Endodermal cell (in vitro differentiated cells): ENCODE data around the gene RNF39. TPM values are rescaled to one million over a fixed set of nuclear protein-coding genes. Genes with fewer than 3 reads are reported as not detected.

ENCODE experiments used
- DNase-seq: peaks from one replicate; pipeline ENCODE4 v3.0.0-alpha.2; 2017
- H3K27ac ChIP-seq: 2 replicates; pipeline ENCODE4 v1.5.1; 2013; ENCODE audit warnings: mild to moderate bottlenecking, low read depth, low read length, moderate library complexity
- H3K27me3 ChIP-seq: 2 replicates; pipeline ENCODE4 v1.6.1; 2013; ENCODE audit warnings: mild to moderate bottlenecking, low read length, moderate library complexity; ENCODE audit not compliant: insufficient read depth, control insufficient read depth, poor library complexity, severe bottlenecking
- H3K36me3 ChIP-seq: 2 replicates; pipeline ENCODE4 v1.7.0; 2013; ENCODE audit warnings: mild to moderate bottlenecking, low read length, moderate library complexity; ENCODE audit not compliant: control insufficient read depth, insufficient read depth
- H3K4me1 ChIP-seq: one replicate; pipeline ENCODE4 v1.7.0; 2013; ENCODE audit warnings: low read length; ENCODE audit not compliant: control insufficient read depth, insufficient read depth
- H3K4me3 ChIP-seq: 2 replicates; pipeline ENCODE4 v1.5.1; 2013; ENCODE audit warnings: mild to moderate bottlenecking, low read length, moderate library complexity
- H3K9ac ChIP-seq: 2 replicates; pipeline ENCODE4 v1.6.1; 2013; ENCODE audit warnings: mild to moderate bottlenecking, low read length, moderate library complexity; ENCODE audit not compliant: poor library complexity, severe bottlenecking; ENCODE audit errors: extremely low read depth
- H3K9me3 ChIP-seq: 2 replicates; pipeline ENCODE4 v1.6.1; 2013; ENCODE audit warnings: mild to moderate bottlenecking, low read length, moderate library complexity; ENCODE audit not compliant: control insufficient read depth
- H3K27ac Mint-ChIP-seq: 2 replicates; pipeline ENCODE4 v1.8.0; 2020; ENCODE audit warnings: mixed read lengths
- H3K27me3 Mint-ChIP-seq: 2 replicates; pipeline ENCODE4 v1.8.0; 2021; ENCODE audit warnings: mild to moderate bottlenecking, mixed read lengths; ENCODE audit not compliant: insufficient read depth
- H3K36me3 Mint-ChIP-seq: 2 replicates; pipeline ENCODE4 v1.8.0; 2020; ENCODE audit warnings: low read depth, mixed read lengths
- H3K4me1 Mint-ChIP-seq: 2 replicates; pipeline ENCODE4 v1.8.0; 2020; ENCODE audit warnings: mixed read lengths
- H3K4me3 Mint-ChIP-seq: 2 replicates; pipeline ENCODE4 v1.8.0; 2020; ENCODE audit warnings: mild to moderate bottlenecking, moderate library complexity, mixed read lengths
- H3K9me3 Mint-ChIP-seq: 2 replicates; pipeline ENCODE4 v1.8.0; 2020; ENCODE audit warnings: mild to moderate bottlenecking, mixed read lengths
- CTCF ChIP-seq: fragments of 200-600 bp; sonication (generic); conservative IDR thresholded peaks from 2 replicates; pipeline ENCODE4 v1.5.0; 2021; ENCODE audit warnings: antibody characterized with exemption, mild to moderate bottlenecking
- WGBS, 2 experiments: methylation state at CpG; one replicate each; pipeline versions ENCODE4 v1.1.5 to v1.1.7; 2013; ENCODE audit warnings: missing lambda C conversion rate in 2 of 2, mixed read lengths in 1 of 2; ENCODE audit not compliant: insufficient coverage in 1 of 2, insufficient read length in 1 of 2; 5-methylcytosine and 5-hydroxymethylcytosine counted together
- total RNA-seq, 2 donors: library from RNA; stranded (reverse); fragmentation: NEBNext Ultra II Directional in 1 of 2; extraction: Animal tissue kit (Norgen Biotek cat#: 25700) in 1 of 2; gene quantifications; 2 replicates in 1 of 2; 3 replicates in 1 of 2; pipeline ENCODE4 v1.2.1, GENCODE V29; 2021

Gene RNF39
- total RNA-seq, 2 donors from 2014 or later, result 0.15 TPM; not detected in 1

DNA sequence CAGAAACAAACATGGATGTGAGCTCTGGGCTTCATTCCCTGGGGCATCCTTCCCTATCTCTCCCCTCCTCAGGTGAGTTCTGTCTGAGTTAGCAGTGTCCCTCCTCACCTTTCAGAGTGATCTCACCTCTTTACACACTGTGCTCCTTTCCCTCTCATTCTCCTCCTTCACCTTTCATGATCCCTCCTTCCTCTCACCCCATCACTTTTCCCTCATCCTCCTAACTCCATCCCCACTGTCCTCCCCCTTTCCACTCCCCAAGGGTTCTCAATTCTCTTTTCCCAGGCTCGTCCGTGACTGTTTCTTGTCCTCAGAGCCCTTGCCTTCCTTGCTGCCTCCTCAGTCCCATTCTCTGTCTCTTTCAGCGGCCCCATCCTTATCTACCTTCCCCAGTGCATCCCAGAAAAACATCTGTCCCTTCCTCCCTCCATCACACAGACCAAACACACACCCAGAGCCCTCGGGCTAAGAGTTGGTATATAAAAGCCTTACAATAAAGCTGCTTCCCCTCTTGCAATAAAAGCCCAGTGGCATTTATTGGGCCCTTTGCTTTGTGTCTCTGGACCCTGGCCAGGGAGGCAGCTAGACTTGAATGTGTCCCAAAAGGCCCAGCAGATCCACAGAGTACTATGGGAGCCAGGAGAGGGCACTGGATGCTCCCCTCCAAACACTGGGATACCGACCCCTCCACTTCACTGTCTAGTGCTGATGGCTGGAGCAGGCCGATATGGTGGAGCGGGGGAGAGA, 1.9 kb downstream of the RNF39 start:
- 42 to 47% methylated on average over 4 to 7 of the region's 7 CpGs for WGBS, 2 experiments
- Histone ChIP-seq H3K4me1 (peaks cover 3% of the 10 kb centered on the region), H3K9me3 (no peaks in the 10 kb centered on the region), H3K9ac (no peak overlapping the region), H3K4me3 (no peak overlapping the region), H3K36me3 (peaks cover 6% of the 10 kb centered on the region), H3K27me3 (peaks cover 92% of the 10 kb centered on the region), H3K27ac (no peak overlapping the region)
- H3K4me1 Mint-ChIP-seq, result peaks cover 16% of the 10 kb centered on the region
- H3K36me3 Mint-ChIP-seq, result no peaks in the 10 kb centered on the region
- TF ChIP-seq CTCF, result no peak
- H3K27me3 Mint-ChIP-seq, result peaks cover 94% of the 10 kb centered on the region
- no peak for DNase-seq
- H3K27ac Mint-ChIP-seq, result no peak overlapping the region
- H3K4me3 Mint-ChIP-seq, result peak overlapping the region; percentile 55
- H3K9me3 Mint-ChIP-seq, result no peaks in the 10 kb centered on the region

GRCh38 chr6:30071858-30072257, 3.7 kb downstream of the RNF39 start:
- H3K36me3 Mint-ChIP-seq, result peaks cover 2% of the 10 kb centered on the region
- H3K27ac Mint-ChIP-seq, result no peak overlapping the region
- Histone ChIP-seq H3K9me3 (no peaks in the 10 kb centered on the region), H3K9ac (no peak overlapping the region), H3K27ac (no peak overlapping the region), H3K27me3 (peaks cover 74% of the 10 kb centered on the region), H3K36me3 (peaks cover 6% of the 10 kb centered on the region), H3K4me3 (no peak overlapping the region), H3K4me1 (peaks cover 3% of the 10 kb centered on the region)
- H3K27me3 Mint-ChIP-seq, result peaks cover 76% of the 10 kb centered on the region
- peaks cover 23% of the 10 kb centered on the region for H3K4me1 Mint-ChIP-seq
- peak overlapping the region; percentile 18 for H3K4me3 Mint-ChIP-seq
- DNase-seq, result no peak
- WGBS, 2 experiments, result 45 to 57% methylated on average over 2 to 3 of the region's 3 CpGs
- no peak for TF ChIP-seq CTCF
- no peaks in the 10 kb centered on the region for H3K9me3 Mint-ChIP-seq

DNA sequence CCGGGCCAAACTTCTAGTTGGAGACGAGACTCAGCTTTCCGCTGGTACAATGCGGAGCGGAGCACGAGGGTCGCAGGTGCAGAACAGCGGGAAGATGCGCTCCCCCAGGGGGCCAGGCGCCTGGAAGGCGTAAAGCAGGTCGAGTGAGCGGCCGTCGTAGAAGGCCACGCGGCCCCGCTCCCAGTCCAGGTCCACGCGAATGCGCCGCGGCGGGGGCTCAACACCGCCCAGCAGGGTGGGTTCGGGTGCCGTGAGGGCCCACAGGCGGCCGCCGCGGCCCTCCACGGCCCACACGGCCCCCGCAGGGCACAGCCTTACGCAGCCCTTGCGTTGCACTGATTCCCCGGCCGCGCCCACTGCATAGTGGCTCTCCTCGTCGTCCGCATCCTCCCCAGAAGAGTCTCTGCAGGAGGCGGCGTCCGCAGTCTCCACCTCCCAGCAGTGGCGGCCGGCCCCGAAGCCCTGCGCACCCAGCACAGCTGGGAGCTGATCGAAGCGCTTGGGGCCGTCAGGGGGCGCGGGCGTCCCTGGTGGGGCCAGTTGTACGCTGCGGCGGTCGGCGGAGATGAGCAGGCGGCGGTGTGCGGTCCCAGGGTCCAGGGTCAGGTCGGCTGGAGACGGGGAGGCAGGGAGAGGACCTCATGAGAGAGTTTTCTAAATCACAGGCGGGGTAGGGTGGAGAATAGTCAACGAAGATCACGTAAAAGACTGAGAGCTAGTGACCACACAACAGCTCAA, 4.3 kb downstream of the RNF39 start:
- Histone ChIP-seq H3K27me3 (peaks cover 68% of the 10 kb centered on the region), H3K4me1 (peaks cover 3% of the 10 kb centered on the region), H3K4me3 (no peak overlapping the region), H3K9ac (no peak overlapping the region), H3K9me3 (no peaks in the 10 kb centered on the region), H3K27ac (no peak overlapping the region), H3K36me3 (peaks cover 6% of the 10 kb centered on the region)
- H3K4me1 Mint-ChIP-seq, result peaks cover 25% of the 10 kb centered on the region
- peaks cover 2% of the 10 kb centered on the region for H3K36me3 Mint-ChIP-seq
- peak; percentile 73 for DNase-seq
- H3K27me3 Mint-ChIP-seq, result peaks cover 70% of the 10 kb centered on the region
- no peak overlapping the region for H3K27ac Mint-ChIP-seq
- WGBS, 2 experiments, result 17 to 21% methylated on average over 21 to 68 of the region's 68 CpGs
- no peaks in the 10 kb centered on the region for H3K9me3 Mint-ChIP-seq
- peak; percentile 55 for TF ChIP-seq CTCF
- peak overlapping the region; percentile 18 for H3K4me3 Mint-ChIP-seq
